Uterus (tissue), 2 donors: ENCODE data around the gene LRBA.

Source experiments
- POLR2A ChIP-seq, 2 donors: fragments of 450-650 bp; IDR thresholded peaks; one replicate each; pipeline ENCODE4 v1.6.1; 2016; ENCODE audit warnings: antibody characterized with exemption in 2 of 2, mild to moderate bottlenecking in 1 of 2, moderate library complexity in 1 of 2
- TF ChIP-seq, protein P1 (sequence below), 4 experiments: fragments of 200-600 bp in 2 of 4; fragments of 450-650 bp in 2 of 4; sonication (generic) in 2 of 4; IDR thresholded peaks; one replicate each; pipeline ENCODE4 v1.5.1; 2016 to 2019; ENCODE audit warnings: antibody characterized with exemption in 4 of 4, mild to moderate bottlenecking in 2 of 4, moderate library complexity in 1 of 4

DNA sequence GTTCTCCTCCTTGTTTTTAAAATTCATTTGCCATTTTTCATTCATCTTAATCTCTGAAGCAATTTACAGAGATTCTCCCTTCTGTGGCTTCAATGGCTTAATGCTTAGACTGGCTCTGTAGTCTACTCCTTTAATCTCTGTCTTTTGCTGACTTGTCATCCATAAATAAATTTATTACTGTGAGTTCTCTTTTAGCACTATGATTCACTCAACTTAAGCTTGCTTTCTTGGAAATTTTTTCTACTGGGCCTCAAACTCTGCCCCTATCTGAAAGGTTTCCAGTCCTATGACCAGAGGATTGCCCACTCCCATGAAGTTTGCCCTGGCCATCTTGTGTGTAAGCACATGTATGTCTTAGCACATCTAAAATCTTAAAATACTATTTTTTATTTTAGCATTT is 685.7 kb downstream of the LRBA start:
- TF ChIP-seq, protein P1, sequence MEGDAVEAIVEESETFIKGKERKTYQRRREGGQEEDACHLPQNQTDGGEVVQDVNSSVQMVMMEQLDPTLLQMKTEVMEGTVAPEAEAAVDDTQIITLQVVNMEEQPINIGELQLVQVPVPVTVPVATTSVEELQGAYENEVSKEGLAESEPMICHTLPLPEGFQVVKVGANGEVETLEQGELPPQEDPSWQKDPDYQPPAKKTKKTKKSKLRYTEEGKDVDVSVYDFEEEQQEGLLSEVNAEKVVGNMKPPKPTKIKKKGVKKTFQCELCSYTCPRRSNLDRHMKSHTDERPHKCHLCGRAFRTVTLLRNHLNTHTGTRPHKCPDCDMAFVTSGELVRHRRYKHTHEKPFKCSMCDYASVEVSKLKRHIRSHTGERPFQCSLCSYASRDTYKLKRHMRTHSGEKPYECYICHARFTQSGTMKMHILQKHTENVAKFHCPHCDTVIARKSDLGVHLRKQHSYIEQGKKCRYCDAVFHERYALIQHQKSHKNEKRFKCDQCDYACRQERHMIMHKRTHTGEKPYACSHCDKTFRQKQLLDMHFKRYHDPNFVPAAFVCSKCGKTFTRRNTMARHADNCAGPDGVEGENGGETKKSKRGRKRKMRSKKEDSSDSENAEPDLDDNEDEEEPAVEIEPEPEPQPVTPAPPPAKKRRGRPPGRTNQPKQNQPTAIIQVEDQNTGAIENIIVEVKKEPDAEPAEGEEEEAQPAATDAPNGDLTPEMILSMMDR (IDR thresholded peaks at IDR 0.05), result no peak
- no peak for TF ChIP-seq POLR2A (IDR thresholded peaks at IDR 0.05)
